ENCODE results near the gene NPW.
"Not testable (repeated sequence)": the region's sequence is repeated elsewhere in the genome, so short reads cannot be mapped to it uniquely, and the experiment has no call there.

DNA sequence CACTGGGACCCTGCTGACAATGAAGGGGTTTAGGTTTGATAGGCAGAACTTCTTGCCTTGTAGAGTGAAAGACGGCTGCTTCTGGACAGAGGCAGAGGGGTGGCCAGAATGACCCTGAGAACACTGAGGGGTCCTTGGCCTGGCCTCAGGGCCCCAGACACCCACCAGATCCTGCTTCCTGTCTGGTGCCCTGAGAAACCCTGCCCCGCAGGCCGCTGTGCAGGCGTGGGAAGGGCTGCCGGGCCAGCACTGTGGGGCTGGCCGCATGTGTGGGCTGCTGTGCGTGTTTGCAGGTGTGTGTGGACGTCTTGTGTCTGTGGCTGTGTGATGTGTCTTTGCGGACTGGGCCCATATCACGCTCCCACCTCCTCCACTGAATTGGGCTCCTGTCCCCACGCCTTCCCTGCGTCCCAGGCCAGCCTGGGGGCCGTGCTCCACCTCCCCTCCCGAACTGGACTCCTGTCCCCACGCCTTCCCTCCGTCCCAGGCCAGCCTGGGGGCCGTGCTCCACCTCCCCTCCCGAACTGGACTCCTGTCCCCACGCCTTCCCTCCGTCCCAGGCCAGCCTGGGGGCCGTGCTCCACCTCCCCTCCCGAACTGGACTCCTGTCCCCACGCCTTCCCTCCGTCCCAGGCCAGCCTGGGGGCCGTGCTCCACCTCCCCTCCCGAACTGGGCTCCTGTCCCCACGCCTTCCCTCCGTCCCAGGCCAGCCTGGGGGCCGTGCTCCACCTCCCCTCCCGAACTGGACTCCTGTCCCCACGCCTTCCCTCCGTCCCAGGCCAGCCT lies 14.5 kb downstream of the NPW start:
- not testable (repeated sequence) for TF ChIP-seq ARNT (IDR thresholded peaks at IDR 0.05); NFRKB (IDR thresholded peaks at IDR 0.05); SP1 (IDR thresholded peaks at IDR 0.05); HDGF (IDR thresholded peaks at IDR 0.05; ENCODE audit: borderline replicate concordance); LEF1 (IDR thresholded peaks at IDR 0.05; ENCODE audit: borderline replicate concordance); FOXM1 (IDR thresholded peaks at IDR 0.05; ENCODE audit: borderline replicate concordance); FOXK2 (IDR thresholded peaks at IDR 0.05); ZNF384 (IDR thresholded peaks at IDR 0.05)

Data from HEK293T (cell line).